Karpas-422 (cell line): ENCODE results near the gene TULP4. TPM values are rescaled to one million over a fixed set of nuclear protein-coding genes. Genes with fewer than 3 reads are reported as not detected.

Experiments used
- DNase-seq: peaks from one replicate; pipeline ENCODE4 v3.0.0-alpha.2; 2015
- H2AFZ ChIP-seq: fragments of 200-600 bp; sonication (generic); 2 replicates; pipeline ENCODE4 v1.6.1; 2014; ENCODE audit warnings: antibody characterized with exemption, low read length, mixed read lengths
- H3K27ac ChIP-seq: fragments of 200-600 bp; sonication (generic); 2 replicates; pipeline ENCODE4 v1.5.1; 2014; ENCODE audit warnings: mild to moderate bottlenecking, low read length, moderate library complexity
- H3K27me3 ChIP-seq: fragments of 200-600 bp; sonication (generic); 2 replicates; pipeline ENCODE4 v1.6.1; 2014; ENCODE audit warnings: low read length, mixed read lengths
- H3K36me3 ChIP-seq: fragments of 200-600 bp; sonication (generic); 2 replicates; pipeline ENCODE4 v1.6.1; 2014; ENCODE audit warnings: low read length, mixed read lengths; ENCODE audit not compliant: insufficient read depth
- H3K4me1 ChIP-seq: fragments of 200-600 bp; sonication (generic); 2 replicates; pipeline ENCODE4 v1.6.1; 2014; ENCODE audit warnings: mild to moderate bottlenecking, low read length, mixed read lengths
- H3K4me2 ChIP-seq: fragments of 200-600 bp; sonication (generic); 2 replicates; pipeline ENCODE4 v1.6.1; 2014; ENCODE audit warnings: low read length, low read depth, mild to moderate bottlenecking; ENCODE audit not compliant: poor library complexity, severe bottlenecking
- H3K4me3 ChIP-seq: fragments of 200-600 bp; sonication (generic); 2 replicates; pipeline ENCODE4 v1.5.1; 2014; ENCODE audit warnings: mild to moderate bottlenecking, antibody characterized with exemption, low read length, mixed read lengths
- H3K79me2 ChIP-seq: fragments of 200-600 bp; sonication (generic); 2 replicates; pipeline ENCODE4 v1.6.1; 2014; ENCODE audit warnings: mild to moderate bottlenecking, low read length, mixed read lengths
- H3K9ac ChIP-seq: fragments of 200-600 bp; sonication (generic); 2 replicates; pipeline ENCODE4 v1.6.0; 2014; ENCODE audit warnings: low read length
- H3K9me2 ChIP-seq: fragments of 200-600 bp; sonication (generic), shearing (Covaris generic); replicated peaks from 2 replicates; pipeline ENCODE4 v1.6.0; 2014; ENCODE audit warnings: mild to moderate bottlenecking, low read length, moderate library complexity; ENCODE audit not compliant: insufficient read depth
- H3K9me3 ChIP-seq: fragments of 300-700, 200-600 bp; sonication (generic); 2 replicates; pipeline ENCODE4 v1.6.1; 2014; ENCODE audit warnings: low read length, mixed read lengths
- H4K20me1 ChIP-seq: fragments of 200-600 bp; sonication (generic); 2 replicates; pipeline ENCODE4 v1.6.1; 2014; ENCODE audit warnings: mild to moderate bottlenecking, antibody characterized with exemption, low read length, low read depth; ENCODE audit not compliant: insufficient read depth
- small RNA-seq: library from RNA; depleted of rRNA; stranded (forward); fragments of <200 nt; gene quantifications from one replicate; pipeline ENCODE3, GENCODE V24; 2014
- total RNA-seq: library from RNA; depleted of rRNA; stranded (reverse); fragments of >200 nt; shearing (Covaris generic); gene quantifications from 2 replicates; pipeline ENCODE4 v1.2.3, GENCODE V29; 2014; ENCODE audit warnings: low replicate concordance; rRNA removed

The TULP4 gene
- total RNA-seq, 1 experiment from 2014 or later: 112 TPM

- Histone ChIP-seq H3K4me2 (peak overlapping the region; percentile 88), H2AFZ (peak overlapping the region; percentile 11; the same call in 1 of the 2 replicates)
Measured at GRCh38 chr6:158558415-158559306, 246.4 kb downstream of the TULP4 start.

GRCh38 chr6:158559338-158559894, 247.2 kb downstream of the TULP4 start:
- Histone ChIP-seq H3K27me3 (no peaks in the 10 kb centered on the region), H2AFZ (peak overlapping the region; percentile 70; the same call in 1 of the 2 replicates), H3K9ac (peak overlapping the region; percentile 92), H3K9me3 (no peaks in the 10 kb centered on the region), H3K4me1 (peaks cover 32% of the 10 kb centered on the region), H3K79me2 (peaks cover 44% of the 10 kb centered on the region), H3K36me3 (no peaks in the 10 kb centered on the region), H3K9me2 (no peaks in the 10 kb centered on the region), H4K20me1 (peaks cover 3% of the 10 kb centered on the region; the same call in 1 of the 2 replicates), H3K4me3 (peak overlapping the region; percentile 80), H3K27ac (no peak overlapping the region; the same call in 1 of the 2 replicates), H3K4me2 (peak overlapping the region; percentile 88)
- DNase-seq: no peak

More at GRCh38 chr6:158558415-158559306, 246.4 kb downstream of the TULP4 start:
- Histone ChIP-seq H3K9me3 (no peaks in the 10 kb centered on the region), H3K36me3 (no peaks in the 10 kb centered on the region), H4K20me1 (no peaks in the 10 kb centered on the region; the same call in 1 of the 2 replicates), H3K4me1 (peaks cover 32% of the 10 kb centered on the region), H3K4me3 (no peak overlapping the region; the same call in 1 of the 2 replicates), H3K9me2 (no peaks in the 10 kb centered on the region), H3K27ac (no peak overlapping the region), H3K79me2 (peaks cover 36% of the 10 kb centered on the region), H3K27me3 (no peaks in the 10 kb centered on the region), H3K9ac (no peak overlapping the region)
- no peak for DNase-seq

- H3K36me3 ChIP-seq: no peaks in the 10 kb centered on the region
- no peaks in the 10 kb centered on the region for H3K9me2 ChIP-seq
- H4K20me1 ChIP-seq: peaks cover 7% of the 10 kb centered on the region; the same call in 1 of the 2 replicates
- DNase-seq: peak; percentile 94
- H3K9me3 ChIP-seq: no peaks in the 10 kb centered on the region
- peak within 1 kb of the TSS; percentile 70; the same call in 1 of the 2 replicates for H2AFZ ChIP-seq
- peak within 1 kb of the TSS; percentile 92 for H3K9ac ChIP-seq
- H3K4me1 ChIP-seq: peaks cover 32% of the 10 kb centered on the region
- peaks cover 51% of the 10 kb centered on the region for H3K79me2 ChIP-seq
- peak within 1 kb of the TSS; percentile 88 for H3K4me2 ChIP-seq
- peak within 1 kb of the TSS; percentile 51; the same call in 1 of the 2 replicates for H3K27ac ChIP-seq
- no peaks in the 10 kb centered on the region for H3K27me3 ChIP-seq
- H3K4me3 ChIP-seq: peak within 1 kb of the TSS; percentile 80
Measured at GRCh38 chr6:158559895-158560835, 247.9 kb downstream of the TULP4 start, which contains the start of gene TMEM181. TMEM181 (plus strand) TSS chr6:158560091; CDS start chr6:158560225, 134 bp downstream.

GRCh38 chr6:158560836-158561320, 248.6 kb downstream of the TULP4 start:
- no peaks in the 10 kb centered on the region for H3K9me3 ChIP-seq
- peak overlapping the region; percentile 88 for H3K4me2 ChIP-seq
- H3K27ac ChIP-seq: peak overlapping the region; percentile 51; the same call in 1 of the 2 replicates
- no peaks in the 10 kb centered on the region for H3K9me2 ChIP-seq
- H3K4me1 ChIP-seq: peaks cover 32% of the 10 kb centered on the region
- H3K79me2 ChIP-seq: peaks cover 58% of the 10 kb centered on the region
- DNase-seq: no peak
- no peaks in the 10 kb centered on the region for H3K36me3 ChIP-seq
- no peaks in the 10 kb centered on the region for H3K27me3 ChIP-seq
- 0 out of 2 replicates have a peak overlapping the region, but pooled peaks have one; percentile 67 for H2AFZ ChIP-seq
- H3K4me3 ChIP-seq: peak overlapping the region; percentile 80
- H3K9ac ChIP-seq: peak overlapping the region; percentile 92
- H4K20me1 ChIP-seq: peaks cover 11% of the 10 kb centered on the region

Small RNA genes lying within 50 kb of the gene (small RNA-seq; reads per million reads assigned to genes)
- gene RN7SL173P: not detected

Other genes starting within 250 kb of the TULP4 start
- 1.1 and 3.6 TPM in 2 replicates for gene SERAC1, start 144.2 kb upstream of the TULP4 start, total RNA-seq
- 5.2 and 9.6 TPM in 2 replicates for gene GTF2H5, start 144.1 kb upstream of the TULP4 start, total RNA-seq
- gene TMEM181, start 247.6 kb downstream of the TULP4 start, total RNA-seq: 10.8 and 15.4 TPM in 2 replicates